Measurements from ENCODE around the gene RPL36. TPM values are rescaled to one million over a fixed set of nuclear protein-coding genes. Genes with fewer than 3 reads are reported as not detected.
A peak's percentile ranks its signal among the peaks of the same experiment; 100 is the strongest.
"Not testable (repeated sequence)": the region's sequence is repeated elsewhere in the genome, so short reads cannot be mapped to it uniquely, and the experiment has no call there.

RPL36 gene
- polyA plus RNA-seq, 1 donor = 1,417 TPM

DNA sequence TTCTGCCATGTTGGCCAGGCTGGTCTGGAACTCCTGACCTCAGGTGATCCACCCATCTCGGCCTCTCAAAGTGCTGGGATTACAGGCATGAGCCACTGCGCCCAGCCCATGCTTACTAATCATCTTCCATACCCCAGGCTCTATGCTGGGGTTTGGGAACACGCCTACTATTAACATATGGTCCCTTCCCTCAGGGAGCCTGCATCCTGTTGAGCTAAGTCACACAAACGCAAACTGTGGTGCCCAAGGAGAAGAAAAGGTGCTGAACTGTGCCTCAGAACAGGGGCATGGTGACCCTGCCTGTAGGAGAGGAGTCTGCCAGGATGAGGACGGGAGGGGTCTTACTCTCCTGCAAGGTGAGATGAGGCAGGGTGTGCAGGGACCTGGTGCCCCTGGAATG, 15.4 kb upstream of the RPL36 start:
- no peak for DNase-seq

DNA sequence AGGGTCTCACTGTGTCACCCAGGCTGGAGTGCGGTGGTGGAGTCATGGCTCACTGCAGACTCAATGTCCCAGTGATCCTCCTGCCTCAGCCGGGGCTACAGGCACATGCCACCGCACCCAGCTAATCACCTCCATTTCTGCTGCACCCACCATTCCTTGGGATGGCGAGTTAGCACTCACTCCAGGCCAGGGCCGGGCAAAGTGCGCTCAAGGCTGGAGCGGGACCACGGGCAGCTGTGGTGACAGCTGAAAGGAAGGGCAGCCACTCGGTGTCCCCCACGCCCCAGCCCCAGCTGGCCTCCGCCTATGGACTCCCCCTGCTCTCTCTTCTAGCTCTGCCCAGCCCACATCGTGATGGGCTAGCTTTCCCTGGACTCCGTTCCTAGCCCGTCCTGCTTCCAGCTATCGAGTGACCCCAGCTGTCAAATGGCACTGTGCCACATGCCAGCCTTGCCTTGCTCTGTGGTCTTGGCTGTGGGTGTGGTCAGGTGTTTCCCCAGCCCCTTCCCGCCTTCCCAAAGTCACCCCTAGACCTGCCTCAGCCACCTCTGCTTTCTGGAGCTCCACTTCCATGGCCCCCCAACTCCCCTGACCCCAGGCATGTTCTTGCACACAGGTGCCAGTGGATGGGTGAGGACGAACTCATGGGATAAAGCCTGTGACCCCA, 13.9 kb upstream of the RPL36 start:
- peak; percentile 53 for DNase-seq

DNA sequence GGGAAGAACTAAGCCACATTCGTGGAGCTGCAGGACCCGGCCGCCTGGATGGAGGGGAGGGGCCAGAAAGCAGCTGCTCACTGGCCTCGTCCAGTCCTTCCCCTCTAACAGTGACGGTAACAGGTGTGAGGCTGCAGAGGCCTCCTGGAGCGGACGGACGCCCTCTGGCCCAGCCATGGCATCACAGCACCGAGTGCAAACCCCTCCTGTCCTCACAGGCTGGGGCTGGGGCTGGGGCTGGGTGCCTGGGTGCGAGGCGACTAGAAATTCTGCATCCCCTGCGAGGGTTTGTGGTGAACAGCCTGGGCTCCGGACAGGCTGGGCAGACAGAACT, 13.4 kb upstream of the RPL36 start:
- no peak for DNase-seq

DNA sequence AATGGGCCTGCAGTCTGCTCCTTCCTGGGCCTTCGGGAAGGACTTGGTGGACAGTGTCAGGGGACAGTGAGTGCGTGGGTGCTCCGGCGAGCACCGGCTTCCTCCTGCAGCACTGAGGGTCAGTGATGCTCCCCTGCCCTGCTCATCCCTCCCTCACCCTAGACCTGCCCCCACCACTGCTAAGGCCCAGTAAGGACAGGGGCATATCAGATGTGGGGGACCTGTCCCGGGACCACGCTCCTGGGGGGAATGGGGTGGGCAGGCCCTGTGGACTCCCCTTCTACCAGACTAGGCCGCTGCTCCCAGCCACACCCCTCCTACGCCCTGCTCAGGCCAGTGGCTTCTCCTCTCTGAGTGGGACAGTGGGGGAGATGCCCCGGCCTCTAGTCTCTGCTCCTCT, 13.0 kb upstream of the RPL36 start:
- no peak for DNase-seq

DNA sequence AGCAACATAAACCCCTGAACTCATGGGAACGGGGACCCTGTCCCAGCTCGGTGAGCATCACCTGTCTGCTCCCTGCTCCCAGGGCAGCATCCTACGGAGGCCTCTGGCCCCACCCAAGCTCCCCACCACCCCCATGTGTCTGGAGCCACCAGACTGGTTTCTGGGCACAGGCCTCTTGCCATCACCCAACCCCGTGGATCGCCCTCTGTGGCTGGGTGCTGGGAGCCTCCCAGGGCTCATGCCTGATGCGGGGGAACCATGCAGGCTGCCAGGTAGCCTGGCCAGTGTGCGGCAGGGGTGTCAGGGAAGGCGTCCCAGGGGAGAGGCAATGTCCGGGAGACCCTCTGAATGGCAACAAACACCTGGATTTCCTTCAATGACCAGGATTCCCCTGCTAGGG, 12.5 kb upstream of the RPL36 start:
- DNase-seq = no peak

DNA sequence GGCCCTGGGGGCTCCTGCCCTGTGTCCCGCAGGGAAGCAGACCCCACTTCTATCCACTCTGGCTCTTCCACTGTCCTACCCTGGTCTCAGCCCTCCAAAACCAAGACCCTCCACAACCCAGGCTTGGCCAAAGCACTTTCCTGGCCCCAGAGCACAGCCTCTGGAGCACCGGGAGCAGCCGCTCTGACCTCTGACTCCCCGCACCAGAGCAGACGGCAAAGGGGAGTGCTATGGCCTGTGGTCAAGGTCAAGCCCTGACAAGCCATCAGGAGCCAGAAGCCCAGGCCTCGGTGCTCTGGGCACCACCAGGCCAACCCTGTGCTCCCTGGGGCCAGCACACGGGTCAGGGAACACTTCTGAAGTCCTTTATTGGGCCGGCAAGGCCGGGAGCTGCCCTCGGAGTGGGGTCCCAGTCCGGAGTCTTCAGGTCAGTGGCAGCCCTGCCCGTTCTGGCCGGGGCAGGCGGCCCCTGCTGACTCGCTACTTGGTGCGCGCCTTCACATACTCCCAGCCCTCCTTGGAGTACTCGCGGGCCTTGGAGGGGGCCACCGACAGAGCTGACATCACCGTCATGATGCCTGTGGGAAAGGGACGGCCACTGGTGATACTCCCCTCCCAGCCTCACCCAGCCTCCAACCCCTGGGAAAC, 11.9 kb upstream of the RPL36 start:
- DNase-seq = no peak

DNA sequence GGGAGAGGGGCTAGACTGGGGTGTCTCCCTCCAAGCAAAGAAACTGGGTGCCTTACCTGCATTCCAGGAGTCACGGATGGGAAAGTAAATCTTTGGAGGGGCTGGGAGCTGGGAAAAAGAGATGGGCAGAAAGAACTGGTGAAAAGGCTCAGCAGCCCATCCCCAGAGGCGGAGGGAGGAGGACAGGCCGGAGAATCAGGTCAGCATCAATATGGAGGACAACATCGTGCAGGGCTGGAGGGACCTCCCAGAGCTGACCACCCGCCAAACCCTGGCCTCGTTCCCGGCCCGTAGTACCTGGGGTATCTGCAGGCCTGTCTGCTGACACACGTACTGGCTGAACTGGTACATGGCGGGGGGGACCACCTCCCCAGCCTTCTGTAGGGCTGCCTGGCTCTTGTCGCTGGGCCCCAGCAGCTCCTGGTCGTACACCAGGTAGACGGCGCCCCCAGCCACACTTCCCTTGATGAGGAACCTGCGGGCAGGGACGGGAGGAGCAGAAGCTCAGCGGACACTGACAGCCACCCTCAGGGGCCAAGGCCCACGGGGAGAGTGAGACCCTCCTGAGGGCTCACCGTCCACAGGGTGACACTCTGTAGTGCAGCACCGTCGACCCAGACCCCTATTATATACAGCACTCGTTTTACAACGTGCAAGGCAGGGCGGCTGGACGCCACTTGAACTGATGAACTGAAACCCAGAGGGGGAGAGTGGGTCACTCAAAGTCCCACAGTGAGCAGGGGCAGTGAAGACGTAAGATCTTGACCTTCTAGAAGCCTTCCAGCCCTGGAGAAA, 10.6 kb upstream of the RPL36 start:
- DNase-seq = no peak

DNA sequence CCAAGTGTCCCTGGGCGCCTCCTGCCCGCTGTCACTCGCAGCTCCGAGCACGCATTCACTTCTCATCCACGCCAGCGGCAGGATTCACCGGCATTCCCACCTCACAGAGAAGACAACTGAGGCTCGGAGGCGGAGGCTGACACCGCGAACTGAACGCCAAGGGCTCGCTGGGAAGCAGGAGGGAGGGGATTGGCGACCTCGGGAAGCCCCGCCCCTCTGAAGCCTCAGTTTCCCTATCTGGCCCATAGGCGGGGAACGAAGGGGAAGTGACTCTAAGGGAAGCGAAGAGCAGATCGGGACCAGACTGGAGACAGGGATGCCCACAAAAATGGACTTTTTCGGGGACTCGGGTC, 10.0 kb upstream of the RPL36 start:
- DNase-seq = no peak

DNA sequence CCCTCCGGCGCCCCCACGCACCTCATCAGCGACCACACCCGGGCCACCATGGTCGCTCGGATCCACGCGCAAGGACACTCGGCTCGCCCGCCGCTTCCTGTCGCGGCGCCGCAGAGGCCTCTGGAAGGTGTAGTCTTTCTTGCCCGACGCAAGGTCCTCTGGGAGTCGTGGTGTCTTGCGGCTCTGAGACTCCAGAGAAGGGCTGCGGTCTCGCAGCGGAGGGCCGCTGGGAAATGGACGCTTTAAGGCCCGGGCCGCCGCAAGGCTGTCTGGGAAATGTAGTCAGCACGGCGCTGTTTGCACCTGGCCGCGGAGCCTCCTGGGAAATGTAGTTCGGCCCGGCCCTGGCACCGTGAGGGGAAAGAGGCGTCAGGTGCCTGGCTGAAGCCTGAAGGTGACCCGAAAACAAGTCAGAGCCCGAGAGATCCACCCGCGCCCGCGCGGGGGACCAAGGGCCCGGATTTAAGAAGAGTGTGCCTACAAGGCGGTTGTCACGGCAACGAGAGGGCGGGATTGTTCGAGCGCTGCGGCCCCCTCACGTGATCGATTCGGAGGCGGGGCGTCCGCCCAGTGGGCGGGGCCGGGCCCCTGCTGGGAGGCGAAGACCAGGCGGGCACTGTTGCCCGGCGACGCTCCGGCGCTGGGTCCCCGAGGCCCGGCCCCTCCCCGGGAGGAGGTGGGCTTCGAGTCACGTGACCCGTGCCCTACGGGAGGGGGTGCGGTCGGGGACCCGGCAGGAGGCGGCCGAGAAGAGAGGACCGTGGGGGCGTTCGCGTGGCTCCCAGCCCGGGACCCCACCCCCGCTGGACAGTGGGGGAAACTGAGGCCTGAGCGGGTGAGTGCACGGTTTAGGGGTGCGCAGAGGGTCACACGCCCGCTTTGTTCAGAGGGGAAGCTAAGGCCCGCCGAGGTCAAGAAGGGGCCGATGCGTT, 9.4 kb upstream of the RPL36 start, which contains the start of the genes HSD11B1L and MICOS13:
Gene HSD11B1L, plus strand, starts transcription at position 591 of the 932 bp plus-strand sequence. CDS start 3,806 bp downstream, outside the sequence.
Gene MICOS13, minus strand, starts transcription at position 80 of the 932 bp plus-strand sequence. Its CDS starts 30 bp downstream, at position 50.
- DNase-seq = peak; percentile 98

DNA sequence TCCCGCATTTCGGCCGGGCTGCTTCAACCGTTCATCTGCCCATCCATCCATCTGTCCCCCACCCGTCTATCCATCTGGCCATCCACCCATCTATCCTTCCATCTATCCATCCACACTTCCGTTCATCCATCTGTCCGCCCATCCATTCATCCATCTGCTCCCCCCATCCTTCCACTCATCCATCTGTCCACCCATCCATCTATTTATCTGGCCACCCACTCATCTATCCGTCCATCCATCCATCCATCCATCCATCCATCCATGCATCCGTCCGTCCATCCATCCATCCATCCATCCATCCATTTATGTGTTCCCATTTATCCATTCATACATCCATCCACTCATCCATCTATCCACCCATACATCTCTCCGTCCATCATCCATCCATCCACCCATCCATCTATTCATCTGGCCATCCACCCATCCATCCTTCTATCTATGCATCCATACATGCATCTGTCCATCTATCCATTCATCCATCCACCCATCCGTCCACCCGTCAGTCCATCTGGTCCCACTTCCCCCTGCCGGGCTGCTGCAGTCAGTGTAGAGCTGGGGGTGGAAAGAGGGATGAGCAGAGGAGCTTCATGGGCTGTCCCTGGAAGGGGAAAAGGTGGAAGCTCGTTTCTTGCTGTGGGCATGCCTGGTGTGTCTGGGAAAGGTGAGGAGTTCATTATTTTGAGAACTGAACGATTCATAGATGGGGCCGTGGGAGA, 8.5 kb upstream of the RPL36 start:
- no peak for DNase-seq

DNA sequence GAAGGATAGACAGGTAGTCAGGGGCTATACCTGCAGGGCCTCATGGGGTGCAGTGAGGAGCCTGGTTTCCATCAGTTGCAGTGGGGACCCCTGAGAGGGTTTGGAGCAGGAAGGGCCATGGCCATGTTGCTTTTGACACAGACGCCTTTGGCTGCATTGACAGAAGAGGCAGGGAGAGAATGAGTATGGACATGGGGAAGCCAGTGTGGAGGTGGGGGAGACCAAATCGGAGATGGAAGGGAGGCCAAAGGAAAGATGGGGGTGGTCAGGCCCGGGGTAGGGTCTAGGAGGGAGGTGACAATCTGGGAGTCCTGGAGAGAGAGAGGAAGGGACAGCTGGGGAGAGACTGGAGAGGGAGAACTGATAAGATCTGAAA, 8.0 kb upstream of the RPL36 start:
- DNase-seq = no peak

DNA sequence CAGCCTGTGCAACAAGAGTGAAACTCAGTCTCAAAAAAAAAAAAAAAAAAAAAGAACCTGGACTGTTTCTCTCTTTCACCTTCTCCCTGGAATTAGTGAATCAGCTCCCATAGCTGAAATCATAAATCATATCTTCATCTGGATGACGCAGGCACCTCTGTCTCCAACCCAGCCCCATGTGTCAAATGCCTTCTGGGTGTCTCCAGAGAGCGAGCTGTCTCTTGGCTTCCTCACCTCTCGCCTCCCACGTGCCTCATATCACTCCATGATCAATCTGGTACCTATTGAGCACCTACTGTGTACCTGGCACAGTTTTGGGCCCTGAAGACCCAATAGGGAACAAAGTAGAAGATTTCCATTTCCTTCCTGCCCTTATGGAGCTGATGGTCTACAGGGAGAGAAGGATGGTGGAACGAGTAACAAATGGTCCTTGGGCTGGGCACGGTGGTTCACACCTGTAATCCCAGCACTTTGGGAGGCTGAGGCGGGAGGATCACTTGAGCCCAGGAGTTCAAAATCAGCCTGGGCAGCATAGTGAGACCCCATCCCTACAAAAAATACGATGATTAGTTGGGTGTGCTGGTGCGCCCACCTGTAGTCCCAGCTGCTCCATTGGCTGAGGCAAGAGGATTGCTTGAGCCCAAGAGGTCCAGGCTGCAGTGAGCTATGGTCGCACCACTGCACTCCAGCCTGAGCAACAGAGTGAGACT, 6.8 kb upstream of the RPL36 start:
- DNase-seq = no peak

DNA sequence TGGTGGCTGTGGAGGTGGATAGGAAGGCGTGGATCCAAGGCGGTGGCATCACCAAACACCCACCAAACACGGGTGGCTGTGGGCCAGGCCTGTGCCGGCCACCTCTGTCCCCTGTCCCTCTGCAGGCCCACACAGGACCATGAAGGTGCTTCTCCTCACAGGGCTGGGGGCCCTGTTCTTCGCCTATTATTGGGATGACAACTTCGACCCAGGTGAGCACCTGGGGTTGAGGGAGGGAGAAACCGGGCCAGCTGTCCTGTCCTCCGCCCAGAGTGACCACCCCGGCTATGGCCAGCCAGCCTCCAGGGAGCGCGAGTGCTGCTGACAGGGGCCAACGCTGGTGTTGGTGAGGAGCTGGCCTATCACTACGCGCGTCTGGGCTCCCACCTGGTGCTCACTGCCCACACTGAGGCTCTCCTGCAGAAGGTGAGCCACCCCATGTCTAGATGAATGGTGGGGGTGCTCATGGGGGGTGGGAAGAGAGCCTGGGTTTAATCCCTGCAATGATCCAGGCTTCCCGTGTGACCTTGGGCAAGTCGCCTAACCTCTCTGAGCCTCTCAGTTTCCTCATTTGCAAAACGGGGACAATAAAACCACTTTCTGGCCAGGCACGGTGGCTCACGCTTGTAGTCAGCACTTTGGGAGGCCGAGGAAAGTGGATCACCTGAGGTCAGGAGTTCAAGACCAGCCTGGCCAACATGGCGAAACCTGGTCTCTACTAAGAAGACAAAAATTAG, 5.2 kb upstream of the RPL36 start:
- no peak for DNase-seq

DNA sequence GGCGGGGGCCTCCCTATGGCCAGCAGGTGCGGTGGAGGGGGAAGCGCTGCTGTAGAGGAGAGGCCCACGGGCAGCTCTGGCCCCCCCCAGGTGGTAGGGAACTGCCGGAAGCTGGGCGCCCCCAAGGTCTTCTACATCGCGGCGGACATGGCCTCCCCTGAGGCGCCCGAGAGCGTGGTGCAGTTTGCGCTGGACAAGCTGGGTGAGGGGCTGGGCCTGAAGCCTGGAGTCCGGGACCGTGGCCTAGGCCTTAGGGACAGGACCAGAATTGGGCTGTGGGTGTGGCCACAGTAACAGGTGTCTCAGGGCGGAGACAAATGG, 3.8 kb upstream of the RPL36 start:
- DNase-seq = no peak

DNA sequence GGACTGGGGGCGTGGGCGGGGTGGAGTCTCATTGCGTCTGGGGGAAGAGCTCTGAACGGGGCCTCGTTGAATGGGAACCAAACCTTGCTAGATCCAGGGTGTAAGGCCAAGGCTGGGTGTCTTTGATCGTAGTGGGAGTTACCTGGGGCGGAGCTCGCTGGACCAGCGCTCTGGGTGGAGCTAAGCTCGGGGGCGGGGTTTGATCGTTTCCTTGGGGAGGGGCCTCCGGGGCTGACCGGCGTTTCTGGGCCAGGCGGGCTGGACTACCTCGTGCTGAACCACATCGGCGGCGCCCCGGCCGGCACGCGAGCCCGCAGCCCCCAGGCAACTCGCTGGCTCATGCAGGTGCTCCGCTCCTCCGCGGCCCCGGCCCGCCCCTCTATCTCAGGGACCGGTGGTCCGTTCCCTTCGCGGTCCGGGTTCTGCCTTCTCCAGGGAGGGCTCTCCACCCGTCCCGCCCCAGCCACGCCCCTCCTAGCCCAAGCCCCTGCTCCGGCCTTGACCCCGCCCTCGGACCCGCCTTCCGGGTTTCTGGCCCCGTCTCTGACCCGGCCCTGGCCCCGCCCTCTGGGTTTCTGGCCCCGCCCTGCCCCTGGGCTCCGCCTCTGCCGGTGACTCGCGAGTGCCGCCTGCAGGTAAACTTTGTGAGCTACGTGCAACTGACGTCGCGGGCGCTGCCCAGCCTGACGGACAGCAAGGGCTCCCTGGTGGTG, 3.3 kb upstream of the RPL36 start:
- peak; percentile 91 for DNase-seq

DNA sequence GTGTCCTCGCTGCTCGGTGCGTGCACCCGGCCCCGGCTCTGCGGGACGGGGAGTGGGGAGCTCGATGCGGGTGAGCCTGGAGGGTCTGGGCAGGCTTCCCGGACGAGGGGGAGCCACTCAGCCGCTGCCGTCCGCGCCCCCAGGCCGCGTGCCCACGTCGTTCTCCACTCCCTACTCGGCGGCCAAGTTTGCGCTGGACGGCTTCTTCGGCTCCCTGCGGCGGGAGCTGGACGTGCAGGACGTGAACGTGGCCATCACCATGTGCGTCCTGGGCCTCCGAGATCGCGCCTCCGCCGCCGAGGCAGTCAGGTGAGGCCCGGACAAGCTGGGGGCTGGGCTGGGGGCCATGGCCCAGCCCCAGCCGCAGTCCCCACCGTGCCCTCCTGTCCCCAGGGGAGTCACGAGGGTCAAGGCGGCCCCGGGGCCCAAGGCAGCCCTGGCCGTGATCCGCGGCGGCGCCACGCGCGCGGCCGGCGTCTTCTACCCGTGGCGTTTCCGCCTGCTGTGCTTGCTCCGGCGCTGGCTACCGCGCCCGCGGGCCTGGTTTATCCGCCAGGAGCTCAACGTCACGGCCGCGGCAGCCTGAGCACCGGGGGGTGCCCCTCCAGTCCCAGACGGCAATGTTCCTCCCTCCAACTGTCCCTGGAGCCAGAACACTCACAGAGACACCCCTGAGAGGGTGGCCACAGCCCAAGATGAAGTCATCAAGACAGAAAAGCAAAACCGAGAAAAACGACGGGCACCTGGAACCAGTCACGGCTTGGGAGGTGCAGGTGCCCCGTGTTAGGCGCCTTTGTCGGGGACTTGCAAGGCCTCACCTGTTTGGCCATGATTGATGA, 2.5 kb upstream of the RPL36 start:
- DNase-seq = no peak

DNA sequence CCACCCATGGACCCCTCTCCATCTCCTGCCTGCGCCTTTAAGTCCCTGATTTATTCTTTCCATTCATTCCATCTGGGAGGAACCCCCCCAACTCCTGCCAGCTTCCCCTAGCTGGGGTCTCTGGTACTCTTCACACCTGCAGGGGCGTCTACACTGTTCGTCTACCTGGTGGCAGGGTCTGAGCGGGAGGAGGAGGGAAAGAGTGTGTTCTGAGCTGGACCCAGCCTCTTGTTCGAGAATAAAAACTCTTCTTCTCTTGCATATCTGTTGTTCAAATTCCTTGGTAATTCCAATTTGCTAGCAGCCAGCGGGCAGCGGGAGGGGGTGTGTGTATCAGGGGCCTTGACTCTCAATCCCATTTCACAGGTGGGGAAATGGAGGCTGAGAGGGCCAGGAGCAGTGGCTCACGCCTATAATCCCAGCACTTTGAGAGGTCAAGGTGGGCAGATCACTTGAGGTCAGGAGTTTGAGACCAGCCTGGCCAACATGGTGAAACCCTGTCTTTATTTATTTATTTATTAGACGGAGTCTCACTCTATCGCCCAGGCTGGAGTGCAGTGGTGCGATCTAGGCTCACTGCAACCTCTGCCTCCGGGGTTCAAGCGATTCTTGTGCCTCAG, 1.7 kb upstream of the RPL36 start:
- DNase-seq = not testable (repeated sequence)

DNA sequence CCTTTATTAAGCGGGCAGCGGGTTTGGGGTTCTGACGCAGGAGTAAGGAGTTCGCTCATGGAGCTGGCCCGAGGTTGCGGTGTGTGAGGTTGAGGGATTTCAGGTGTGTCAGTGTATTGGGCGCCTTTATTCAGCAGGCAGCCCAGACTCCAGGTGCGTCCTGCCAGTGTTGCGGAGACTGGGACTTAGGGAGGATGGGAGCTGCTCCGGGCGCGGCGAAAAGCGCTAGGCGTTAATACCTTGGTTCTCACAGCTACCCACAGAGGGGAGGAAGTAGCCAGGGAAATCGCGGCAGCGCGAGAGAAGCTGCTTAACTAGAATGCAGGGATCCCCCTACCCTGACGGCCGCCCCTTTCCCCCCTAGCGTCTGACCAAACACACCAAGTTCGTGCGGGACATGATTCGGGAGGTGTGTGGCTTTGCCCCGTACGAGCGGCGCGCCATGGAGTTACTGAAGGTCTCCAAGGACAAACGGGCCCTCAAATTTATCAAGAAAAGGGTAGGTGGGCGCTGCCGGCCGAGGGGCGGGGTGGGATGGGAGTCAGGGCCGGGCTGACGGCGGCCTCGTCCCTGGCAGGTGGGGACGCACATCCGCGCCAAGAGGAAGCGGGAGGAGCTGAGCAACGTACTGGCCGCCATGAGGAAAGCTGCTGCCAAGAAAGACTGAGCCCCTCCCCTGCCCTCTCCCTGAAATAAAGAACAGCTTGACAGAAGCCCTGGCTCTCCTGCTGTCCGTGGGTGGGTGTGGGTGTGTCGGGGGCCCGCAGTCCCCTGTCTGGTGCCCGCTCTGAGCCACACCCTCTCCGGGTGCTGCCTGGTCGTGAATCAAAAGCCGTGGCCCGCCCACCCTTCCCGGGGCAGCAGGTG, 1.1 kb downstream of the RPL36 start:
- DNase-seq = peak; percentile 79

Measured in hindlimb muscle (tissue), 1 donor.